ENCODE data around the gene HIPK1.

- no peak for TF ChIP-seq REST (IDR thresholded peaks at IDR 0.05; ENCODE audit: low read depth)
- no peak for TF ChIP-seq CTCF (IDR thresholded peaks at IDR 0.05 in 2 of 3, conservative IDR thresholded peaks at IDR 0.05 in 1 of 3; ENCODE audit: borderline replicate concordance in 1 of 3, insufficient read depth in 1 of 3, low read depth in 2 of 3, low read length in 2 of 3)
- no peak for TF ChIP-seq ZFX (IDR thresholded peaks at IDR 0.05)
- no peak for TF ChIP-seq JUND (IDR thresholded peaks at IDR 0.05)
- TF ChIP-seq EZH2phosphoT487 (IDR thresholded peaks at IDR 0.05; ENCODE audit: borderline replicate concordance) = no peak
- no peak for TF ChIP-seq EGR1 (IDR thresholded peaks at IDR 0.05; ENCODE audit: low read depth)
- no peak for TF ChIP-seq POLR2A (IDR thresholded peaks at IDR 0.05; ENCODE audit: borderline replicate concordance, extremely low read depth, insufficient read depth, insufficient read length)
- no peak for TF ChIP-seq POLR2AphosphoS5 (IDR thresholded peaks at IDR 0.05; ENCODE audit: low read depth, low read length)
- TF ChIP-seq FOSL1 (IDR thresholded peaks at IDR 0.05; ENCODE audit: low read depth) = no peak
- no peak for TF ChIP-seq SIN3A (IDR thresholded peaks at IDR 0.05; ENCODE audit: low read depth)
Observed at GRCh38 chr1:113990530-113990929, 61.4 kb downstream of the HIPK1 start.
